HepG2 (cell line): ENCODE measurements around the gene TMIGD2. TPM values are rescaled to one million over a fixed set of nuclear protein-coding genes. Genes with fewer than 3 reads are reported as not detected.
A peak's percentile ranks its signal among the peaks of the same experiment; 100 is the strongest.

Experiments
- ADNP ChIP-seq: sonication (generic); formaldehyde crosslinking; IDR thresholded peaks from 2 replicates; pipeline ENCODE4 v1.4.0; 2020; ENCODE audit warnings: missing genetic modification reagents
- CREM ChIP-seq, 2 experiments: sonication (generic) in 1 of 2; formaldehyde crosslinking in 1 of 2; IDR thresholded peaks; 2 replicates each; pipeline versions ENCODE4 v1.4.0 to v1.6.1; 2016 to 2020; ENCODE audit warnings: antibody characterized with exemption in 1 of 2, mild to moderate bottlenecking in 1 of 2, missing genetic modification reagents in 1 of 2
- GATAD2A ChIP-seq: IDR thresholded peaks from 2 replicates; pipeline ENCODE4 v1.6.1; 2016
- HNF4A ChIP-seq: sonication (generic); formaldehyde crosslinking; IDR thresholded peaks from 2 replicates; pipeline ENCODE4 v1.4.0; 2020; ENCODE audit warnings: missing genetic modification reagents
- KLF16 ChIP-seq, 2 experiments: sonication (generic) in 1 of 2; formaldehyde crosslinking in 1 of 2; IDR thresholded peaks; 2 replicates each; pipeline versions ENCODE4 v1.6.1 to v1.8.0; 2016 to 2023; ENCODE audit warnings: missing genetic modification reagents in 2 of 2, missing compliant biosample characterization in 1 of 2
- LCORL ChIP-seq, 2 experiments: fragments of 450-650 bp in 1 of 2; sonication (generic) in 1 of 2; formaldehyde crosslinking in 1 of 2; IDR thresholded peaks; 2 replicates each; pipeline versions ENCODE4 v1.5.0 to v1.6.1; 2017 to 2020; ENCODE audit warnings: antibody characterized with exemption in 1 of 2, missing genetic modification reagents in 1 of 2
- MED1 ChIP-seq: sonication (generic); formaldehyde crosslinking; IDR thresholded peaks from 2 replicates; pipeline ENCODE4 v1.4.0; 2020; ENCODE audit warnings: missing genetic modification reagents
- MEIS2 ChIP-seq: sonication (generic); formaldehyde crosslinking; IDR thresholded peaks from 2 replicates; pipeline ENCODE4 v1.9.0; 2021; ENCODE audit warnings: mild to moderate bottlenecking, missing genetic modification reagents
- MIXL1 ChIP-seq: IDR thresholded peaks from 2 replicates; pipeline ENCODE4 v1.6.1; 2016
- MXI1 ChIP-seq: IDR thresholded peaks from 3 replicates; pipeline ENCODE4 v1.6.1; 2012; ENCODE audit warnings: low read depth, low read length, inconsistent platforms, borderline replicate concordance
- NKX3-1 ChIP-seq: sonication (generic); formaldehyde crosslinking; IDR thresholded peaks from 2 replicates; pipeline ENCODE4 v1.5.0; 2020; ENCODE audit warnings: missing genetic modification reagents
- NR1H2 ChIP-seq: sonication (generic); formaldehyde crosslinking; IDR thresholded peaks from 2 replicates; pipeline ENCODE4 v1.8.1; 2022; ENCODE audit warnings: low read depth, missing genetic modification reagents, borderline replicate concordance
- POLR2A ChIP-seq, 2 experiments: IDR thresholded peaks; 2 replicates each; pipeline ENCODE4 v1.6.1; 2011; ENCODE audit warnings: low read depth in 2 of 2, low read length in 2 of 2, mild to moderate bottlenecking in 1 of 2, moderate library complexity in 1 of 2; ENCODE audit not compliant: insufficient read depth in 1 of 2
- RARA ChIP-seq: IDR thresholded peaks from 2 replicates; pipeline ENCODE4 v1.6.1; 2016; ENCODE audit warnings: missing genetic modification reagents, missing compliant biosample characterization
- SNAPC2 ChIP-seq: sonication (generic); formaldehyde crosslinking; IDR thresholded peaks from 2 replicates; pipeline ENCODE4 v1.8.1; 2022; ENCODE audit warnings: mild to moderate bottlenecking, missing genetic modification reagents
- SP4 ChIP-seq: sonication (generic); formaldehyde crosslinking; IDR thresholded peaks from 2 replicates; pipeline ENCODE4 v1.8.1; 2023; ENCODE audit warnings: mild to moderate bottlenecking, missing genetic modification reagents
- STAG1 ChIP-seq: sonication (generic); formaldehyde crosslinking; IDR thresholded peaks from 2 replicates; pipeline ENCODE4 v1.4.0; 2020; ENCODE audit warnings: missing genetic modification reagents
- TARDBP ChIP-seq: sonication (generic); formaldehyde crosslinking; IDR thresholded peaks from 2 replicates; pipeline ENCODE4 v1.8.0; 2022; ENCODE audit warnings: mild to moderate bottlenecking, missing genetic modification reagents
- ZNF136 ChIP-seq: sonication (generic); formaldehyde crosslinking; IDR thresholded peaks from 2 replicates; pipeline ENCODE4 v1.8.1; 2022; ENCODE audit warnings: low read depth, mild to moderate bottlenecking, moderate library complexity, missing genetic modification reagents
- ZNF556 ChIP-seq: sonication (generic); formaldehyde crosslinking; IDR thresholded peaks from 2 replicates; pipeline ENCODE4 v1.4.0; 2020; ENCODE audit warnings: mild to moderate bottlenecking, missing genetic modification reagents, borderline replicate concordance
- ZNF558 ChIP-seq: sonication (generic); formaldehyde crosslinking; IDR thresholded peaks from 2 replicates; pipeline ENCODE4 v1.9.0; 2022; ENCODE audit warnings: mild to moderate bottlenecking, missing genetic modification reagents, borderline replicate concordance
- ZSCAN29 ChIP-seq: sonication (generic); formaldehyde crosslinking; conservative IDR thresholded peaks from 2 replicates; pipeline ENCODE4 v1.4.0; 2020; ENCODE audit warnings: mild to moderate bottlenecking, missing genetic modification reagents
- polyA plus RNA-seq, 8 experiments: library from polyadenylated mRNA; depleted of rRNA in 3 of 8; stranded (reverse) in 7 of 8; unstranded in 1 of 8; fragments of >200 nt; fragmentation: Illumina TruSeq in 4 of 8; extraction: Trizol in 4 of 8; gene quantifications; 2 replicates each; pipeline versions ENCODE4 v1.2.1 to v1.2.3, GENCODE V29; 2011 to 2016; ENCODE audit warnings: low read depth in 4 of 8, missing spikeins in 1 of 8, mixed read lengths in 1 of 8; ENCODE audit not compliant: insufficient read depth in 1 of 8
- total RNA-seq, 5 experiments: library from RNA; depleted of rRNA; stranded (reverse); fragments of >200 nt; fragmentation: Illumina TruSeq; extraction: Trizol; gene quantifications; 2 replicates each; pipeline ENCODE4 v1.2.3, GENCODE V29; 2016; ENCODE audit warnings: low read depth in 1 of 5
- TF ChIP-seq, protein P1 (sequence below): sonication (generic); formaldehyde crosslinking; IDR thresholded peaks from 2 replicates; pipeline ENCODE4 v1.5.1; 2020; ENCODE audit warnings: mild to moderate bottlenecking, missing genetic modification reagents, moderate library complexity
- TF ChIP-seq, protein P2 (sequence below): sonication (generic); formaldehyde crosslinking; IDR thresholded peaks from 2 replicates; pipeline ENCODE4 v1.4.0; 2020; ENCODE audit warnings: missing genetic modification reagents
- TF ChIP-seq, protein P3 (sequence below): IDR thresholded peaks from 2 replicates; pipeline ENCODE4 v1.6.1; 2012; ENCODE audit warnings: inconsistent platforms

The TMIGD2 gene
- total and polyA plus RNA-seq, 2 of the 13 experiments (the other 11 are each of a cell fraction or from before 2014, with no cell fraction given), result 0.11 to 1.0 TPM

DNA sequence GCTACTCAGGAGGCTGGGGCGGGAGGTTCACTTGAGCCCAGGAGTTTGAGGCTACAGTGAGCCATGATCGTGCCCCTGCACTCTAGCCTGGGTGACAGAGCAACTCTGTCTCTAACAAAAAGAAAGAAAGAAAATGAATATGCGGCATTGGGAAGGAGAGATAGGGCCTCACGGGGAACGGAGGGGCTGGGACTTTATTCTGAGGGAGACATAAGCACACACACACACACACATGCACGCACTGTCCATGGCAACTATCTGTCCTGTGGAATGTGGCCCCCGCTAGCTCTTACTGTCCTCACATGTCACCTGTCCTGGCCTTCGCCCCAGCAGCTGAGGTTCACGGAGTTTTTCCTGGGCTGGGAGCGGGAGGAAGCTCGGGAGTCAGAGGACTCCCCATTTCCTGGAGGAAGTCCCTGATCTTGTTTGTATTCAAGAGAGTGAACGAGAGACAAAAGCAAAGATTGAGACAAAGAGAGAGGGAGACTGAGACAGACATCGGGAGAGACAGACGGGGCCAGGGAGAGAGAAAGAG lies 35.8 kb upstream of the TMIGD2 start (continued):
- TF ChIP-seq, protein P1, sequence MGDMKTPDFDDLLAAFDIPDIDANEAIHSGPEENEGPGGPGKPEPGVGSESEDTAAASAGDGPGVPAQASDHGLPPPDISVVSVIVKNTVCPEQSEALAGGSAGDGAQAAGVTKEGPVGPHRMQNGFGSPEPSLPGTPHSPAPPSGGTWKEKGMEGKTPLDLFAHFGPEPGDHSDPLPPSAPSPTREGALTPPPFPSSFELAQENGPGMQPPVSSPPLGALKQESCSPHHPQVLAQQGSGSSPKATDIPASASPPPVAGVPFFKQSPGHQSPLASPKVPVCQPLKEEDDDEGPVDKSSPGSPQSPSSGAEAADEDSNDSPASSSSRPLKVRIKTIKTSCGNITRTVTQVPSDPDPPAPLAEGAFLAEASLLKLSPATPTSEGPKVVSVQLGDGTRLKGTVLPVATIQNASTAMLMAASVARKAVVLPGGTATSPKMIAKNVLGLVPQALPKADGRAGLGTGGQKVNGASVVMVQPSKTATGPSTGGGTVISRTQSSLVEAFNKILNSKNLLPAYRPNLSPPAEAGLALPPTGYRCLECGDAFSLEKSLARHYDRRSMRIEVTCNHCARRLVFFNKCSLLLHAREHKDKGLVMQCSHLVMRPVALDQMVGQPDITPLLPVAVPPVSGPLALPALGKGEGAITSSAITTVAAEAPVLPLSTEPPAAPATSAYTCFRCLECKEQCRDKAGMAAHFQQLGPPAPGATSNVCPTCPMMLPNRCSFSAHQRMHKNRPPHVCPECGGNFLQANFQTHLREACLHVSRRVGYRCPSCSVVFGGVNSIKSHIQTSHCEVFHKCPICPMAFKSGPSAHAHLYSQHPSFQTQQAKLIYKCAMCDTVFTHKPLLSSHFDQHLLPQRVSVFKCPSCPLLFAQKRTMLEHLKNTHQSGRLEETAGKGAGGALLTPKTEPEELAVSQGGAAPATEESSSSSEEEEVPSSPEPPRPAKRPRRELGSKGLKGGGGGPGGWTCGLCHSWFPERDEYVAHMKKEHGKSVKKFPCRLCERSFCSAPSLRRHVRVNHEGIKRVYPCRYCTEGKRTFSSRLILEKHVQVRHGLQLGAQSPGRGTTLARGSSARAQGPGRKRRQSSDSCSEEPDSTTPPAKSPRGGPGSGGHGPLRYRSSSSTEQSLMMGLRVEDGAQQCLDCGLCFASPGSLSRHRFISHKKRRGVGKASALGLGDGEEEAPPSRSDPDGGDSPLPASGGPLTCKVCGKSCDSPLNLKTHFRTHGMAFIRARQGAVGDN (CRISPR knock-in tag), result peak; percentile 66; the same call in 1 of the 2 replicates
- TF ChIP-seq TARDBP, result peak; percentile 50; the same call in 1 of the 2 replicates
- no peak for TF ChIP-seq NR1H2 (CRISPR knock-in tag)
- no peak for TF ChIP-seq LCORL (IDR thresholded peaks at IDR 0.05)
- 0 out of 2 replicates have a peak, but pooled peaks have one; percentile 42 for TF ChIP-seq LCORL (CRISPR knock-in tag; IDR thresholded peaks at IDR 0.05)
- TF ChIP-seq, protein P2, sequence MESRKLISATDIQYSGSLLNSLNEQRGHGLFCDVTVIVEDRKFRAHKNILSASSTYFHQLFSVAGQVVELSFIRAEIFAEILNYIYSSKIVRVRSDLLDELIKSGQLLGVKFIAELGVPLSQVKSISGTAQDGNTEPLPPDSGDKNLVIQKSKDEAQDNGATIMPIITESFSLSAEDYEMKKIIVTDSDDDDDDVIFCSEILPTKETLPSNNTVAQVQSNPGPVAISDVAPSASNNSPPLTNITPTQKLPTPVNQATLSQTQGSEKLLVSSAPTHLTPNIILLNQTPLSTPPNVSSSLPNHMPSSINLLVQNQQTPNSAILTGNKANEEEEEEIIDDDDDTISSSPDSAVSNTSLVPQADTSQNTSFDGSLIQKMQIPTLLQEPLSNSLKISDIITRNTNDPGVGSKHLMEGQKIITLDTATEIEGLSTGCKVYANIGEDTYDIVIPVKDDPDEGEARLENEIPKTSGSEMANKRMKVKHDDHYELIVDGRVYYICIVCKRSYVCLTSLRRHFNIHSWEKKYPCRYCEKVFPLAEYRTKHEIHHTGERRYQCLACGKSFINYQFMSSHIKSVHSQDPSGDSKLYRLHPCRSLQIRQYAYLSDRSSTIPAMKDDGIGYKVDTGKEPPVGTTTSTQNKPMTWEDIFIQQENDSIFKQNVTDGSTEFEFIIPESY (CRISPR knock-in tag), result 0 out of 2 replicates have a peak, but pooled peaks have one; percentile 19
- TF ChIP-seq POLR2A (IDR thresholded peaks at IDR 0.05; ENCODE audit: insufficient read depth in 1 of 2, low read depth in 2 of 2, low read length in 2 of 2), result peak; percentile 52 to 63; a peak in 3 of 4 replicates
- peak; percentile 65 for TF ChIP-seq HNF4A
- 0 out of 2 replicates have a peak, but pooled peaks have one; percentile 48 for TF ChIP-seq MEIS2 (CRISPR knock-in tag)
- TF ChIP-seq MIXL1, result 0 out of 2 replicates have a peak, but pooled peaks have one; percentile 5
- TF ChIP-seq NKX3-1 (CRISPR knock-in tag), result no peak
- peak; percentile 54; the same call in 1 of the 2 replicates for TF ChIP-seq ZNF558
- TF ChIP-seq CREM (IDR thresholded peaks at IDR 0.05), result peak; percentile 41; the same call in 1 of the 2 replicates
- no peak for TF ChIP-seq CREM (CRISPR knock-in tag; IDR thresholded peaks at IDR 0.05)
- TF ChIP-seq KLF16 (CRISPR knock-in tag; IDR thresholded peaks at IDR 0.05), result 0 out of 4 replicates have a peak, but pooled peaks of 1 of the 2 experiments have one; percentile 11
- TF ChIP-seq, protein P3, sequence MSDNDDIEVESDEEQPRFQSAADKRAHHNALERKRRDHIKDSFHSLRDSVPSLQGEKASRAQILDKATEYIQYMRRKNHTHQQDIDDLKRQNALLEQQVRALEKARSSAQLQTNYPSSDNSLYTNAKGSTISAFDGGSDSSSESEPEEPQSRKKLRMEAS, result peak; percentile 61
- peak; percentile 52; the same call in 1 of the 2 replicates for TF ChIP-seq SNAPC2 (CRISPR knock-in tag)
- TF ChIP-seq ZNF136 (CRISPR knock-in tag), result 0 out of 2 replicates have a peak, but pooled peaks have one; percentile 25
- TF ChIP-seq MED1 (CRISPR knock-in tag), result peak; percentile 51
- TF ChIP-seq SP4 (CRISPR knock-in tag), result peak; percentile 22; the same call in 1 of the 2 replicates
- 0 out of 2 replicates have a peak, but pooled peaks have one; percentile 19 for TF ChIP-seq ZNF556 (CRISPR knock-in tag)
- no peak for TF ChIP-seq ZSCAN29 (CRISPR knock-in tag)
- TF ChIP-seq RARA, result peak; percentile 85
- TF ChIP-seq MXI1, result peak; percentile 79; the same call in 1 of the 3 replicates
- TF ChIP-seq GATAD2A (CRISPR knock-in tag), result peak; percentile 47
- no peak for TF ChIP-seq STAG1 (CRISPR knock-in tag)
- TF ChIP-seq ADNP (CRISPR knock-in tag), result peak; percentile 45; the same call in 1 of the 2 replicates
